Panc1 (cell line): ENCODE results near the gene IL10. TPM values are rescaled to one million over a fixed set of nuclear protein-coding genes. Genes with fewer than 3 reads are reported as not detected.

ENCODE experiments used
- ATAC-seq: fragments of 200-7000 bp; cut with Tn5 transposase; 2 replicates; pipeline ENCODE4 v1.9.1; 2020; ENCODE audit warnings: mild to moderate bottlenecking, moderate library complexity
- BruUV-seq: library from RNA; stranded (reverse); fragments of 400-500 nt; replicated peaks from 2 replicates; lab custom pipeline; 2021; lab: Mats Ljungman, UMichigan
- CTCF ChIA-PET: fragments of 300-600 bp; sonication (Branson Sonifier 250); formaldehyde crosslinking; loops from one replicate; lab custom pipeline; 2022; ENCODE audit warnings: antibody characterized with exemption; lab: Charles Lee
- POLR2A ChIA-PET: fragments of 300-600 bp; sonication (Branson Sonifier 250); formaldehyde crosslinking; loops from one replicate; lab custom pipeline; 2022; ENCODE audit warnings: antibody characterized with exemption; lab: Charles Lee
- DNase-seq: peaks from one replicate; pipeline ENCODE4 v3.0.0-alpha.2; 2010; ENCODE audit warnings: low read depth, low spot score
- H3K27ac ChIP-seq: 2 replicates; pipeline ENCODE4 v1.5.1; 2011; ENCODE audit warnings: mild to moderate bottlenecking, low read length, inconsistent platforms
- H3K27me3 ChIP-seq: fragments of 200-500 bp; sonication (Bioruptor generic); 2 replicates; pipeline ENCODE4 v1.6.0; 2014; ENCODE audit warnings: low read length, inconsistent platforms; ENCODE audit not compliant: control insufficient read depth, insufficient read depth
- H3K36me3 ChIP-seq: fragments of 200-500 bp; sonication (Bioruptor generic); 2 replicates; pipeline ENCODE4 v1.5.1; 2014; ENCODE audit warnings: inconsistent platforms, mild to moderate bottlenecking, low read length, moderate library complexity; ENCODE audit not compliant: control insufficient read depth, insufficient read depth
- H3K4me1 ChIP-seq: 2 replicates; pipeline ENCODE4 v1.5.1; 2011; ENCODE audit warnings: inconsistent platforms, mild to moderate bottlenecking, low read length, moderate library complexity; ENCODE audit not compliant: control insufficient read depth, insufficient read depth
- H3K4me3 ChIP-seq, 2 experiments: 2 replicates each; pipeline ENCODE4 v1.5.1; 2011 to 2012; ENCODE audit warnings: low read depth in 2 of 2, low read length in 2 of 2, mild to moderate bottlenecking in 2 of 2, inconsistent platforms in 1 of 2, moderate library complexity in 1 of 2
- H3K9me3 ChIP-seq: fragments of 200-500 bp; sonication (Bioruptor generic); 2 replicates; pipeline ENCODE4 v1.5.1; 2014; ENCODE audit warnings: low read depth, mild to moderate bottlenecking, inconsistent platforms, low read length, moderate library complexity; ENCODE audit not compliant: control insufficient read depth, insufficient read depth
- CTCF ChIP-seq: fragments of 450-650 bp; IDR thresholded peaks from 2 replicates; pipeline ENCODE4 v1.5.1; 2017; ENCODE audit warnings: mild to moderate bottlenecking
- POLR2AphosphoS5 ChIP-seq: IDR thresholded peaks from 2 replicates; pipeline ENCODE4 v1.6.1; 2012; ENCODE audit warnings: mild to moderate bottlenecking, low read depth, low read length, moderate library complexity
- REST ChIP-seq, 2 experiments: IDR thresholded peaks; 2 replicates each; pipeline ENCODE4 v1.6.1; 2011 to 2012; ENCODE audit warnings: low read depth in 2 of 2, control low read depth in 1 of 2, low read length in 1 of 2, mild to moderate bottlenecking in 1 of 2, moderate library complexity in 1 of 2; ENCODE audit not compliant: insufficient read depth in 1 of 2
- SIN3A ChIP-seq: IDR thresholded peaks from 2 replicates; pipeline ENCODE4 v1.6.1; 2012; ENCODE audit warnings: low read depth, mild to moderate bottlenecking, low read length, moderate library complexity, borderline replicate concordance; ENCODE audit not compliant: insufficient read depth
- TCF7L2 ChIP-seq: IDR thresholded peaks from 2 replicates; pipeline ENCODE4 v1.6.1; 2011; ENCODE audit warnings: mild to moderate bottlenecking, low read depth, low read length, inconsistent platforms
- in situ Hi-C: cut with HindIII; loops from 2 replicates; pipeline ENCODE4 v1.10.0; 2016; ENCODE audit warnings: low sequenced_read_pairs, low pct_unique_long_range_greater_than_20kb
- intact Hi-C: fragments of 100-400 bp; cut with micrococcal nuclease; formaldehyde crosslinking; loops from one replicate; pipeline ENCODE4 v1.10.0; 2022; ENCODE audit not compliant: unreplicated experiment
- total RNA-seq: library from RNA; stranded (reverse); gene quantifications from one replicate; pipeline ENCODE4 v1.2.1, GENCODE V29; 2021; ENCODE audit not compliant: unreplicated experiment

Gene IL10
- total RNA-seq, 1 experiment from 2014 or later: not detected

- no peaks in the 10 kb centered on the region for H3K9me3 ChIP-seq
- no peak overlapping the region for H3K4me3 ChIP-seq
- H3K27me3 ChIP-seq: no peaks in the 10 kb centered on the region
- intact Hi-C loops (no loop called here), in situ Hi-C loops (no loop called here)
- H3K4me1 ChIP-seq: 0 out of 2 replicates have a peak, but pooled peaks cover 7% of the 10 kb centered on the region
- no peak overlapping the region for H3K27ac ChIP-seq
- BruUV-seq: no TSS peak
- ATAC-seq: no peak
- POLR2A ChIA-PET: no interaction called here
- no peak for DNase-seq
- no peak for TF ChIP-seq CTCF
- no peak for TF ChIP-seq POLR2AphosphoS5
- TF ChIP-seq SIN3A: no peak
- TF ChIP-seq TCF7L2: no peak
- TF ChIP-seq REST (IDR thresholded peaks at IDR 0.05; ENCODE audit: insufficient read depth in 1 of 2, low read depth in 2 of 2, low read length in 1 of 2): no peak
- no peaks in the 10 kb centered on the region for H3K36me3 ChIP-seq
- CTCF ChIA-PET: no interaction called here
Measured at GRCh38 chr1:206721454-206721853, 50.8 kb downstream of the IL10 start.

GRCh38 chr1:206719169-206719839 is 53.0 kb downstream of the IL10 start:
- CTCF ChIA-PET: no interaction called here

More at GRCh38 chr1:206719169-206719839, 53.0 kb downstream of the IL10 start:
- no peaks in the 10 kb centered on the region for H3K36me3 ChIP-seq
- H3K4me1 ChIP-seq: peaks cover 19% of the 10 kb centered on the region
- ATAC-seq (no peak), DNase-seq (no peak)
- no peaks in the 10 kb centered on the region for H3K9me3 ChIP-seq
- no peak for TF ChIP-seq SIN3A
- TF ChIP-seq CTCF: no peak
- no peak for TF ChIP-seq REST (IDR thresholded peaks at IDR 0.05; ENCODE audit: insufficient read depth in 1 of 2, low read depth in 2 of 2, low read length in 1 of 2)
- TF ChIP-seq POLR2AphosphoS5: no peak
- no peak for TF ChIP-seq TCF7L2
- intact Hi-C loops (no loop called here), in situ Hi-C loops (no loop called here)
- H3K4me3 ChIP-seq: no peak overlapping the region
- POLR2A ChIA-PET: no interaction called here
- H3K27me3 ChIP-seq: no peaks in the 10 kb centered on the region
- H3K27ac ChIP-seq: no peak overlapping the region
- BruUV-seq: no TSS peak
